Measurements from ENCODE around the gene NDUFV2. TPM values are rescaled to one million over a fixed set of nuclear protein-coding genes. Genes with fewer than 3 reads are reported as not detected.

The NDUFV2 gene
- total RNA-seq, 3 donors from 2014 or later (not counting 1 experiment from before 2014, with no cell fraction given): 137 to 188 (median 154) TPM

DNA sequence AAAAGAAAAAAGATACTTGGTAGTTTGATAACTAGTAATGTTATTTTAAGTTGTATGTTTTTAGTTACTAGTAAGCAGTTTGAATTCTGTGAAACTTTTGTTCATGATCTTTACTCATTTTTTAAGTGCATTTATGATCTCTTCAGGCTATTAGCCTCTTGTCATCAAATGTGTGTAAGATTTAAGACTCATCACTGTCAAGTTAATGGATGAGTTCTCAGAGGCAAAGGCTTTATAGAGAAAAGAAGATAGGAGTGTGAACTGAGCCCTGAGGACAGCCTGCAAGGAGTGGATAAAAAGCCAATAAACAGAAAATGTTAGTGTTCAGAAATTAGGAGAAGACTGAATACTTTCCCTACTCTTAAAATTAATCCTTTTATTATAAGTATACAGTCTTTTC lies 13.5 kb downstream of the NDUFV2 start:
- H3K4me1 Mint-ChIP-seq: peaks cover 51 to 59% of the 10 kb centered on the region in 2 donors

DNA sequence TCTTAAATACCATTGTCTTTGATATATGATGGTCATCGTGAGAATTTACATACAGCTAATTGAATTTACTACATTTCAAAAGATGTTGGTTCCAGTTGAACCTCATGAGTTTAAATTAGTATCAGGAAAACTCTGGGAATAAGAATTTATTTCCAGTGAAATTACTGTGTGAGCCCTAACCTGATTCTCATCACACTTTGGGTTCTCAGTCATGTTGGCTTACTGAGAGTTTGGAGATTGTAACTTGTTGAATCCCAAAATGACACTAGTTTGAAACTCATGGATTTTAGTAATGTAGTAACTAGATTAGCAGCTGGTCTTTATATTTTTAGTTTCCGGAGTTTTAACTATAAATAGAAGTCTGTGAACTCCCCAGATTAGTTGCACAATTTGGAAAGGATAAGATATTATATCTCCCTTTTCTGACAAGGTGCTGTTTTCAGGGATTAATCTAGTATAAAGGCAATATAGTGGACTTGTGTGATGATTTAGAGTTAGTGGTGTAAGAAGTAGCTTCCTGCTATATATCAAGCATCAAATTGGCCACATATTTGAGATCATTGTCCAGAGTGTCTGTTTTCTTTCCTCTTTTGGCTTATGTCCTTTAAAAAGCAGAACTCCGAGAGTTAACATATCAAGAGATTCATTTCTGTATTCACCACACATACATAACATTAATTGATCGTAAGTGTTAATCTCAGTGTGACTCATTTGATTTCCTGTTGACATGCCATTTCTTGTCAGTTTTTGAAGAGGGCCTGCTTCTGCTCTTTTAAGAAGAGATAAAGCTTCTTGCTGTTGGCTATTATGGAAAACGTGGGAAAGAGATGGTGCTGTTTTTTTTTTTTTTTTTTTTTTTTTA lies 15.7 kb downstream of the NDUFV2 start:
- H3K36me3 ChIP-seq (ENCODE audit: control insufficient read depth, insufficient read depth, low read length): peaks cover 25% of the 10 kb centered on the region
- Mint-ChIP-seq H3K4me3 (peak overlapping the region; percentile 63), H3K4me1 (peaks cover 50 to 57% of the 10 kb centered on the region in 2 donors), H3K27me3 (ENCODE audit: low read depth in 2 of 2) (no peaks in the 10 kb centered on the region), H3K9me3 (no peaks in the 10 kb centered on the region), H3K36me3 (no peaks in the 10 kb centered on the region), H3K27ac (peak overlapping the region; percentile 90 to 96)
- no peaks in the 10 kb centered on the region for H3K9me3 ChIP-seq (ENCODE audit: control insufficient read depth, insufficient read depth, low read length)
- H3K4me3 ChIP-seq (ENCODE audit: low read length): no peak overlapping the region
- intact Hi-C loops (cut with micrococcal nuclease): loop anchor here (1.0 kb wide), 2 partner anchors 15 to 18 kb away; partner anchors contain the start of gene ANKRD12
- ATAC-seq (peak; percentile 64 to 74 (median 64)), DNase-seq (peak in 1 of 2 donors; percentile 73)
- peak overlapping the region; percentile 88 for H3K27ac ChIP-seq (ENCODE audit: low read length)
- no peaks in the 10 kb centered on the region for H3K27me3 ChIP-seq (ENCODE audit: control insufficient read depth, insufficient read depth, low read length)
- 20% methylated on average over 2 of the region's 5 CpGs for WGBS (ENCODE audit: insufficient coverage)
- TF ChIP-seq, protein P1, sequence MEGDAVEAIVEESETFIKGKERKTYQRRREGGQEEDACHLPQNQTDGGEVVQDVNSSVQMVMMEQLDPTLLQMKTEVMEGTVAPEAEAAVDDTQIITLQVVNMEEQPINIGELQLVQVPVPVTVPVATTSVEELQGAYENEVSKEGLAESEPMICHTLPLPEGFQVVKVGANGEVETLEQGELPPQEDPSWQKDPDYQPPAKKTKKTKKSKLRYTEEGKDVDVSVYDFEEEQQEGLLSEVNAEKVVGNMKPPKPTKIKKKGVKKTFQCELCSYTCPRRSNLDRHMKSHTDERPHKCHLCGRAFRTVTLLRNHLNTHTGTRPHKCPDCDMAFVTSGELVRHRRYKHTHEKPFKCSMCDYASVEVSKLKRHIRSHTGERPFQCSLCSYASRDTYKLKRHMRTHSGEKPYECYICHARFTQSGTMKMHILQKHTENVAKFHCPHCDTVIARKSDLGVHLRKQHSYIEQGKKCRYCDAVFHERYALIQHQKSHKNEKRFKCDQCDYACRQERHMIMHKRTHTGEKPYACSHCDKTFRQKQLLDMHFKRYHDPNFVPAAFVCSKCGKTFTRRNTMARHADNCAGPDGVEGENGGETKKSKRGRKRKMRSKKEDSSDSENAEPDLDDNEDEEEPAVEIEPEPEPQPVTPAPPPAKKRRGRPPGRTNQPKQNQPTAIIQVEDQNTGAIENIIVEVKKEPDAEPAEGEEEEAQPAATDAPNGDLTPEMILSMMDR (IDR thresholded peaks at IDR 0.05): no peak
- H3K4me1 ChIP-seq (ENCODE audit: control insufficient read depth, insufficient read depth, low read length): peaks cover 19% of the 10 kb centered on the region

More for the DNA sequence above, 13.5 kb downstream of the NDUFV2 start:
- Mint-ChIP-seq H3K4me3 (peak overlapping the region; percentile 30), H3K9me3 (no peaks in the 10 kb centered on the region), H3K27ac (peak overlapping the region; percentile 90 to 96), H3K36me3 (no peaks in the 10 kb centered on the region), H3K27me3 (ENCODE audit: low read depth in 2 of 2) (no peaks in the 10 kb centered on the region)
- H3K36me3 ChIP-seq (ENCODE audit: control insufficient read depth, insufficient read depth, low read length): peaks cover 10% of the 10 kb centered on the region
- no peak overlapping the region for H3K4me3 ChIP-seq (ENCODE audit: low read length)
- peak overlapping the region; percentile 88 for H3K27ac ChIP-seq (ENCODE audit: low read length)
- TF ChIP-seq, protein P1 (IDR thresholded peaks at IDR 0.05): no peak
- H3K27me3 ChIP-seq (ENCODE audit: control insufficient read depth, insufficient read depth, low read length): no peaks in the 10 kb centered on the region
- intact Hi-C loops (cut with micrococcal nuclease): no loop called here
- H3K9me3 ChIP-seq (ENCODE audit: control insufficient read depth, insufficient read depth, low read length): no peaks in the 10 kb centered on the region
- ATAC-seq: no peak
- DNase-seq: no peak
- peaks cover 23% of the 10 kb centered on the region for H3K4me1 ChIP-seq (ENCODE audit: control insufficient read depth, insufficient read depth, low read length)

DNA sequence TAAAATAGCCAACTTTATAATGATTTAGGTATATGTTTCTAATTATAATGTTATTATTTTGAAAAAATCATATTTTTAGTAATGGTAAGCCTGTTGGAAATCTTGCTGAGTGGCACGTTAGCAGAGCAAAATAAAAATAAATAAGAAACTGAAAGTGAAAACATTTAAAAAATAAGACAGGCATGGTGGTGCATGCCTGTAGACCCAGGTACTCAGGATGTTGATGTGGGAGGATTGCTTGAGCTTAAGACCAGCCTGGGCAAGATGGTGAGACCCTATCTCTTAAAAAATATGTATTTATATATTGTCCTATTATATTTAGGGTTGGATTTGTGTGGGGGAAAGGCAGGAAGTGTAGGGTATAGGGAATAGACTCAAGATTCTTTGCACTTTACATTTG lies 18.3 kb downstream of the NDUFV2 start:
- H3K4me1 ChIP-seq (ENCODE audit: control insufficient read depth, insufficient read depth, low read length): peaks cover 15% of the 10 kb centered on the region
- no peaks in the 10 kb centered on the region for H3K27me3 Mint-ChIP-seq (ENCODE audit: low read depth in 2 of 2)
- DNase-seq (peak in 1 of 2 donors; percentile 68), ATAC-seq (peak in 2 of 3 donors; percentile 43 to 58)
- H3K9me3 ChIP-seq (ENCODE audit: control insufficient read depth, insufficient read depth, low read length): no peaks in the 10 kb centered on the region
- no peak overlapping the region for H3K4me3 ChIP-seq (ENCODE audit: low read length)
- intact Hi-C loops (cut with micrococcal nuclease): no loop called here
- H3K4me1 Mint-ChIP-seq: peaks cover 45 to 48% of the 10 kb centered on the region in 2 donors
- H3K27me3 ChIP-seq (ENCODE audit: control insufficient read depth, insufficient read depth, low read length): no peaks in the 10 kb centered on the region
- 15% methylated on average over 1 of the region's 1 CpG for WGBS (ENCODE audit: insufficient coverage)
- peaks cover 5% of the 10 kb centered on the region for H3K36me3 Mint-ChIP-seq
- peaks cover 45% of the 10 kb centered on the region for H3K36me3 ChIP-seq (ENCODE audit: control insufficient read depth, insufficient read depth, low read length)
- H3K4me3 Mint-ChIP-seq: peak overlapping the region; percentile 50
- peak overlapping the region; percentile 90 to 96 for H3K27ac Mint-ChIP-seq
- no peaks in the 10 kb centered on the region for H3K9me3 Mint-ChIP-seq
- H3K27ac ChIP-seq (ENCODE audit: low read length): peak overlapping the region; percentile 51
- TF ChIP-seq, protein P1 (IDR thresholded peaks at IDR 0.05): no peak

All from natural killer cell (primary cell).